Breast epithelium (tissue), 4 donors: Measurements from ENCODE around the gene C3orf70. TPM values are rescaled to one million over a fixed set of nuclear protein-coding genes. Genes with fewer than 3 reads are reported as not detected.

Experiments used
- DNase-seq, 2 donors: peaks; one replicate each; pipeline ENCODE4 v3.0.0-alpha.2; 2019; ENCODE audit warnings: low spot score in 2 of 2
- H3K27ac ChIP-seq, 2 donors: fragments of 200-600 bp; sonication (generic) in 1 of 2; one replicate each; pipeline ENCODE4 v1.5.1; 2016 to 2019; ENCODE audit warnings: mild to moderate bottlenecking in 1 of 2
- H3K27me3 ChIP-seq, 2 donors: fragments of 200-600 bp; sonication (generic) in 1 of 2; one replicate each; pipeline versions ENCODE4 v1.5.1 to v1.6.0; 2017 to 2019; ENCODE audit warnings: control low read depth in 1 of 2, mild to moderate bottlenecking in 1 of 2
- H3K36me3 ChIP-seq: fragments of 200-600 bp; one replicate; pipeline ENCODE4 v1.5.1; 2019
- H3K4me1 ChIP-seq, 2 donors: fragments of 200-600 bp; sonication (generic); one replicate each; pipeline ENCODE4 v1.5.1; 2016 to 2019; ENCODE audit warnings: control low read depth in 1 of 2
- H3K4me3 ChIP-seq, 3 donors: fragments of 200-600 bp; sonication (generic); 1 replicate in 2 of 3; 2 replicates in 1 of 3; pipeline ENCODE4 v1.5.1; 2016 to 2019; ENCODE audit warnings: mild to moderate bottlenecking in 3 of 3, moderate library complexity in 2 of 3
- H3K9me3 ChIP-seq, 2 donors: fragments of 200-600 bp; sonication (generic) in 1 of 2; one replicate each; pipeline ENCODE4 v1.5.1; 2016 to 2019; ENCODE audit warnings: control low read depth in 1 of 2
- POLR2A ChIP-seq: fragments of 450-650 bp; IDR thresholded peaks from one replicate; pipeline ENCODE4 v1.6.1; 2016; ENCODE audit warnings: antibody characterized with exemption, mild to moderate bottlenecking, moderate library complexity
- POLR2AphosphoS5 ChIP-seq, 3 donors: sonication (generic); formaldehyde crosslinking; IDR thresholded peaks; one replicate each; pipeline ENCODE4 v1.6.1; 2017; ENCODE audit warnings: antibody characterized with exemption in 3 of 3
- intact Hi-C: fragments of 100-400 bp; cut with DNase I; formaldehyde crosslinking; loops from one replicate; pipeline ENCODE4 v1.15.1; 2023; ENCODE audit warnings: low total_unique reads
- total RNA-seq, 3 donors: library from RNA; depleted of rRNA; stranded (reverse); fragments of >200 nt; gene quantifications; one replicate each; pipeline ENCODE4 v1.1.0, GENCODE V29; 2016
- TF ChIP-seq, protein P1 (sequence below), 3 donors: fragments of 450-650 bp; IDR thresholded peaks; one replicate each; pipeline ENCODE4 v1.5.1; 2016 to 2017; ENCODE audit warnings: antibody characterized with exemption in 3 of 3, mild to moderate bottlenecking in 3 of 3, moderate library complexity in 3 of 3

C3orf70 gene
- total RNA-seq, 3 donors from 2014 or later: 1.3 to 4.8 (median 3.8) TPM

DNA sequence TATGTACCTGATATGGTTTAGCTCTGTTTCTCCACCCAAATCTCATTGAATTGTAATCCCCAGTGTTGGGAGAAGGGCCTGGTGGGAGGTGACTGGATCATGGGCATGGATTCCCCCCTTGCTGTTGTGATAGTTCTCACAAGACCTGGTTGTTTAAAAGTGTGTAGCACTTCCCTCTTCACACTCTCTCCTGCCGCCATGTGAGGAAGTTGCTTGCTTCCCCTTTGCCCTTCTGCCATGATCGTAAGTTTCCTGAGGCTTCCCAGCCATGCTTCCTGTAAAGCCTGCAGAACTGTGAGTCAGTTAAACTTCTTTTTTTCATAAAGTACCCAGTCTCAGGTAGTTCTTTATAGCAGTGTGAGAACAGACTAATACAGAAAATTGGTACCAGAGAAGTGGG is 93.1 kb downstream of the C3orf70 start:
- Histone ChIP-seq H3K4me1 (no peaks in the 10 kb centered on the region), H3K27me3 (no peaks in the 10 kb centered on the region), H3K36me3 (no peaks in the 10 kb centered on the region), H3K4me3 (no peak overlapping the region), H3K27ac (no peak overlapping the region), H3K9me3 (peaks cover 14 to 23% of the 10 kb centered on the region in 2 donors)
- no peak for TF ChIP-seq POLR2AphosphoS5 (IDR thresholded peaks at IDR 0.05)
- TF ChIP-seq, protein P1, sequence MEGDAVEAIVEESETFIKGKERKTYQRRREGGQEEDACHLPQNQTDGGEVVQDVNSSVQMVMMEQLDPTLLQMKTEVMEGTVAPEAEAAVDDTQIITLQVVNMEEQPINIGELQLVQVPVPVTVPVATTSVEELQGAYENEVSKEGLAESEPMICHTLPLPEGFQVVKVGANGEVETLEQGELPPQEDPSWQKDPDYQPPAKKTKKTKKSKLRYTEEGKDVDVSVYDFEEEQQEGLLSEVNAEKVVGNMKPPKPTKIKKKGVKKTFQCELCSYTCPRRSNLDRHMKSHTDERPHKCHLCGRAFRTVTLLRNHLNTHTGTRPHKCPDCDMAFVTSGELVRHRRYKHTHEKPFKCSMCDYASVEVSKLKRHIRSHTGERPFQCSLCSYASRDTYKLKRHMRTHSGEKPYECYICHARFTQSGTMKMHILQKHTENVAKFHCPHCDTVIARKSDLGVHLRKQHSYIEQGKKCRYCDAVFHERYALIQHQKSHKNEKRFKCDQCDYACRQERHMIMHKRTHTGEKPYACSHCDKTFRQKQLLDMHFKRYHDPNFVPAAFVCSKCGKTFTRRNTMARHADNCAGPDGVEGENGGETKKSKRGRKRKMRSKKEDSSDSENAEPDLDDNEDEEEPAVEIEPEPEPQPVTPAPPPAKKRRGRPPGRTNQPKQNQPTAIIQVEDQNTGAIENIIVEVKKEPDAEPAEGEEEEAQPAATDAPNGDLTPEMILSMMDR (IDR thresholded peaks at IDR 0.05): no peak
- no peak for TF ChIP-seq POLR2A
- no peak for DNase-seq
- intact Hi-C loops: no loop called here

DNA sequence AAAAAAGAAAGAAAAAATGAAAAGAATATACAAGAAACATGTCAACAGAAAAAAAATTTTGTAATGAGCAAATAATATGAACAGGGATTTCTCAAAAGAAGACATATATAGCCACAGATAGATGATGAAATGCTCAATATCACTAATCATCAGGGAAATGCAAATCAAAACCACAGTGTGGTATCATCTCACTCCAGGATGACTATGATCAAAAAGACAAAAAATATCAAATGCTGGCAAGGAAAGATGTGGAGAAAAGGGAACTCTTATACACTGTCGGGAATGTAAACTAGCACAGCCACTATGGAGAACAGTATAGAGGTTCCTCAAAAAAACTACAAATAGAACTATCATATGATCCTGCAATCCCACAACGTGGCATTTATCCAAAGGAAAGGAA is 94.1 kb downstream of the C3orf70 start:
- H3K36me3 ChIP-seq: no peaks in the 10 kb centered on the region
- TF ChIP-seq, protein P1 (IDR thresholded peaks at IDR 0.05): no peak
- TF ChIP-seq POLR2AphosphoS5 (IDR thresholded peaks at IDR 0.05): no peak
- TF ChIP-seq POLR2A: no peak
- H3K4me1 ChIP-seq: no peaks in the 10 kb centered on the region
- H3K4me3 ChIP-seq: no peak overlapping the region
- DNase-seq: no peak
- intact Hi-C loops: no loop called here
- no peak overlapping the region for H3K27ac ChIP-seq
- peaks cover 14 to 23% of the 10 kb centered on the region in 2 donors for H3K9me3 ChIP-seq
- no peaks in the 10 kb centered on the region for H3K27me3 ChIP-seq

DNA sequence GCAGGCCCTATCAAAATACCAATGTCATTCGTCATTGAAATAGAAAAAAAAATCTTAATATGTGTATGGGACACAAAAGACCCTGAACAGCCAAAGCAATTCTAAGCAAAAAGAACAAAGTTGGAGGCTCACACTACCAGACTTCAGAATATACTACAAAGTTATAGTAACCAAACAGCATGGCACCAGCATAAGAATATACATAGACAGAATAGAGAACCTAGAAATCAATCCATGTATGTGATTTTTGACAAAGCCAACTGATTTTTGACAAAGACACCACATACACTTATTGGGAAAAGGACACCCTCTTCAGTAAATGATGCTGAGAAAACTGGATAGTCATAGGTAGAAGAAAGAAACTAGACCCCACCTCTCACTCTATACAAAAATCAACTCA is 95.0 kb downstream of the C3orf70 start:
- intact Hi-C loops: no loop called here
- Histone ChIP-seq H3K27ac (no peak overlapping the region), H3K9me3 (peaks cover 14 to 23% of the 10 kb centered on the region in 2 donors), H3K4me1 (no peaks in the 10 kb centered on the region), H3K27me3 (no peaks in the 10 kb centered on the region), H3K4me3 (no peak overlapping the region), H3K36me3 (no peaks in the 10 kb centered on the region)
- TF ChIP-seq POLR2A: no peak
- no peak for DNase-seq

DNA sequence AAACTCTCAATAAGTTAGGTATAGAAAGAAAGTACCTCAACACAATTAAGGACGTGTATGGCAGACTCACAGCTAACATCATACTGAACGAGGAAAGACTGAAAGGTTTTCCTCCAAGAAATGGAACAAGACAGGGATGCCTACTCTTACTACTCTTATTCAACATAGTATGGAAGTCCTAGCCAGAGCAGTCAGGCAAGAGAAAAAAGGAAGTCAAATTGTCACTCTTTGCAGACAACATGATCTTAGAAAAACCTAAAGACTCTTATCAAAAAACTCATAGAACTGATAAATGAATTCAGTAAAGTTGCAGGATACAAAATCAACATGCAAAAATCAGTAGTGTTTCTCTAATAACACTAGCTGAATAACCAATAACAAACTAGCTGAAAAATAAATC is 96.0 kb downstream of the C3orf70 start:
- intact Hi-C loops: no loop called here
- DNase-seq: no peak
- no peak overlapping the region for H3K4me3 ChIP-seq
- no peaks in the 10 kb centered on the region for H3K4me1 ChIP-seq
- H3K27ac ChIP-seq: no peak overlapping the region
- H3K9me3 ChIP-seq: peaks cover 14 to 23% of the 10 kb centered on the region in 2 donors
- TF ChIP-seq, protein P1 (IDR thresholded peaks at IDR 0.05): no peak
- TF ChIP-seq POLR2AphosphoS5 (IDR thresholded peaks at IDR 0.05): no peak
- no peak for TF ChIP-seq POLR2A
- peaks cover 3% of the 10 kb centered on the region for H3K36me3 ChIP-seq
- H3K27me3 ChIP-seq: no peaks in the 10 kb centered on the region

DNA sequence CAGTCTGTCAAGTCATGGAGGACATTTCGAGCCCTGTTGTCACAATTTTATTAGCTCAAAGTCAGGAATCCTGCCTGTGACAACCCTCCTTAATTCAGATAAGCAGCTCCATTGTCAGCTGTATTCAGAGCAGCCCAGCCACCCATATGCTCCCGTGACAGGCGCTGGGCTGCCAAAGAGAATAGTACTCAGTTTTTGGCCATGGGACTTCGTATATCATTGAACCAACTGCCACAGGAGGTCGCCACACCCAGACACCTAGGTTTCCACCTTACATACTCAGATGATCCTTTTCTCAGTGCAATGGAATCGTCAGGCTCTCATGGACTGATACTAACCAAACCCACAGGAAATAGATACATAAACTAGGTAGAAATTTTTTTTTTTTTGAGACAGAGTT is 100.2 kb downstream of the C3orf70 start:
- Histone ChIP-seq H3K36me3 (peaks cover 11% of the 10 kb centered on the region), H3K4me3 (no peak overlapping the region)

More for the DNA sequence above, 100.2 kb downstream of the C3orf70 start:
- Histone ChIP-seq H3K27me3 (no peaks in the 10 kb centered on the region), H3K9me3 (peaks cover 9 to 11% of the 10 kb centered on the region in 2 donors), H3K27ac (no peak overlapping the region), H3K4me1 (no peaks in the 10 kb centered on the region)
- TF ChIP-seq, protein P1 (IDR thresholded peaks at IDR 0.05): no peak
- TF ChIP-seq POLR2A: no peak
- no peak for TF ChIP-seq POLR2AphosphoS5 (IDR thresholded peaks at IDR 0.05)
- intact Hi-C loops: no loop called here
- DNase-seq: no peak
